Mesothelial cell of epicardium (in vitro differentiated cells): ENCODE data around the gene SLC12A6. TPM values are rescaled to one million over a fixed set of nuclear protein-coding genes. Genes with fewer than 3 reads are reported as not detected.

Experiments used
- DNase-seq, 2 experiments: peaks; one replicate each; pipeline ENCODE4 v3.0.0; 2021; ENCODE audit warnings: low spot score in 2 of 2; ENCODE audit not compliant: unreplicated experiment in 2 of 2
- H3K27ac Mint-ChIP-seq: 2 replicates; pipeline ENCODE4 v1.8.0; 2021; ENCODE audit warnings: mixed read lengths
- H3K27me3 Mint-ChIP-seq: 2 replicates; pipeline ENCODE4 v1.8.0; 2021; ENCODE audit warnings: low read depth, mixed read lengths
- H3K36me3 Mint-ChIP-seq: 2 replicates; pipeline ENCODE4 v1.8.0; 2021; ENCODE audit warnings: mixed read lengths
- H3K4me1 Mint-ChIP-seq: 2 replicates; pipeline ENCODE4 v1.8.0; 2021; ENCODE audit warnings: mixed read lengths
- H3K4me3 Mint-ChIP-seq: 2 replicates; pipeline ENCODE4 v1.8.0; 2021; ENCODE audit warnings: mild to moderate bottlenecking, moderate library complexity, mixed read lengths
- H3K9me3 Mint-ChIP-seq: 2 replicates; pipeline ENCODE4 v1.8.0; 2021; ENCODE audit warnings: mixed read lengths
- CTCF ChIP-seq: fragments of 200-600 bp; sonication (generic); IDR thresholded peaks from one replicate; pipeline ENCODE4 v1.5.0; 2021; ENCODE audit warnings: antibody characterized with exemption; ENCODE audit not compliant: unreplicated experiment
- total RNA-seq: library from RNA; stranded (reverse); gene quantifications from 3 replicates; pipeline ENCODE4 v1.2.1, GENCODE V29; 2021

SLC12A6 gene
- total RNA-seq, 1 donor from 2014 or later, result 23.7 TPM

DNA sequence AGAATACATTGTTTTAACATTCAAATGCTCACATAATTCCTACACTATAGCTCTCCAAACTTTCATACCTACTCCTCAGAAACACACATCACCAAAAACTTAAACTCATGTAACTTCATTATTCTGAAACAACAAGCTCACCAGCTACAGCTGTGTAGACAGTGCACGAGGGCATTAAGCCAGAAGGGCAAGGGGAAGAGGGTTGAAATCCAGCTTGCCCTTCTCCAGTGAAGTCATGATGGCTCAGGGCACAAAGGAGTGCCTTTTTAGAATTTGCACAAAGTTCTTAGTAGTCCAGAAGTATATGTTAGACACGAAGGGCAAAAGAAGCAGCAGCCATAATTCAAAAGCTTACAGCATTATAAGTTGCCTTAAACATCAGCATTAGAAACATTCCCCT, 8.6 kb downstream of the SLC12A6 start:
- no peak overlapping the region for H3K27ac Mint-ChIP-seq
- H3K4me1 Mint-ChIP-seq, result peaks cover 1% of the 10 kb centered on the region
- no peak for TF ChIP-seq CTCF
- H3K9me3 Mint-ChIP-seq, result no peaks in the 10 kb centered on the region
- no peak for DNase-seq
- H3K27me3 Mint-ChIP-seq, result no peaks in the 10 kb centered on the region
- no peak overlapping the region for H3K4me3 Mint-ChIP-seq
- H3K36me3 Mint-ChIP-seq, result no peaks in the 10 kb centered on the region

- Mint-ChIP-seq H3K36me3 (peaks cover 1% of the 10 kb centered on the region), H3K9me3 (peaks cover 3% of the 10 kb centered on the region), H3K4me1 (no peaks in the 10 kb centered on the region), H3K27ac (no peak overlapping the region), H3K27me3 (no peaks in the 10 kb centered on the region), H3K4me3 (no peak overlapping the region)
- no peak for DNase-seq
- TF ChIP-seq CTCF, result no peak
These were observed 9.7 kb downstream of the SLC12A6 start for GRCh38 chr15:34327906-34328305.

DNA sequence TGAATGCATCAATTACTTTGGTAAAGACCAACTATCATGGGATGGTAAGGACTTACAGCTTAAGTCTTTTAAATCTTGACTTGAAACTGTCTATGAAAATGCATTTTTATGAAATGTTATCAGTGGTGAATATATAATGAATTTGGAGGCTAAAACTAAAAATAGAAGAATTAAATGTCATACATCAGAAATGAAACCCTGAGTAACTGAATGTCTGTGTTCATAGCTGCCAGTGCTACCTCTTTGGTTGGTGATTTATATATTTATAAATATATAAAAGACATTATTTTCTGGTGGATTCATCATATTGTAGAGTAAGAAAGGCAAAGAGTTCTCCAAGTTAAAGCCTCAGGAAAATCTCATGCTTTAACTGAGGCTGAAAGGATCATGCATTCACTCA, 12.2 kb downstream of the SLC12A6 start:
- no peaks in the 10 kb centered on the region for H3K27me3 Mint-ChIP-seq
- no peak overlapping the region for H3K27ac Mint-ChIP-seq
- DNase-seq, result no peak
- no peaks in the 10 kb centered on the region for H3K4me1 Mint-ChIP-seq
- H3K4me3 Mint-ChIP-seq, result no peak overlapping the region
- peaks cover 1% of the 10 kb centered on the region for H3K36me3 Mint-ChIP-seq
- no peak for TF ChIP-seq CTCF
- peaks cover 4% of the 10 kb centered on the region for H3K9me3 Mint-ChIP-seq

GRCh38 chr15:34324933-34325332, 12.6 kb downstream of the SLC12A6 start:
- no peak for DNase-seq
- H3K4me3 Mint-ChIP-seq, result no peak overlapping the region
- H3K27ac Mint-ChIP-seq, result no peak overlapping the region
- H3K27me3 Mint-ChIP-seq, result no peaks in the 10 kb centered on the region
- H3K4me1 Mint-ChIP-seq, result no peaks in the 10 kb centered on the region
- peaks cover 1% of the 10 kb centered on the region for H3K36me3 Mint-ChIP-seq
- no peak for TF ChIP-seq CTCF
- peaks cover 4% of the 10 kb centered on the region for H3K9me3 Mint-ChIP-seq

DNA sequence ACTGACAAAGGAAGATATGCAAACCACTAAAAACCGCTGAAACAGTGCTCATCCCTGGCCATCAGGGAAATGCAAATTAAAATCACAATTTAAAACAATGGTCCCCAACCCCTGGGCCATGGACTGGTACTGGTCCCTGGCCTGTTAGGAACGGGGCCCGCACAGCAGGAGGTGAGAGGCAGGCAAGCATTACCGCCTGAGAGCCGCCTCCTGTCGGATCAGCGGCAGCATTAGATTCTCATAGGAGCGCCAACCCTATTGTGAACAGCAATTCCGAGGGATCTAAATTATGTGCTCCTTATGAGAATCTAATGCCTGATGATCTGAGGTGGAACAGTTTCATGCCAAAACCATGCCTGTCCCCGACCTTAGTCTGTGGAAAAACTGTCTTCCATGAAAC, 14.4 kb downstream of the SLC12A6 start:
- Mint-ChIP-seq H3K27me3 (no peaks in the 10 kb centered on the region), H3K4me1 (peaks cover 6% of the 10 kb centered on the region), H3K36me3 (peaks cover 1% of the 10 kb centered on the region), H3K27ac (no peak overlapping the region), H3K4me3 (no peak overlapping the region), H3K9me3 (peaks cover 4% of the 10 kb centered on the region)
- no peak for TF ChIP-seq CTCF
- DNase-seq, result no peak
